Brain microvascular endothelial cell (primary cell): ENCODE data around the gene CEP131.
A peak's percentile ranks its signal among the peaks of the same experiment; 100 is the strongest.

ENCODE experiments used
- DNase-seq: peaks from one replicate; pipeline ENCODE4 v3.0.0-alpha.2; 2020
- H3K27ac ChIP-seq: fragments of 250-450 bp; sonication (Bioruptor Pico); 2 replicates; pipeline ENCODE4 v1.5.1; 2020; ENCODE audit warnings: mild to moderate bottlenecking, moderate library complexity
- H3K27me3 ChIP-seq: fragments of 250-450 bp; sonication (Bioruptor Pico); replicated peaks from 2 replicates; pipeline ENCODE4 v1.5.1; 2020; ENCODE audit warnings: mild to moderate bottlenecking
- H3K36me3 ChIP-seq: fragments of 250-450 bp; sonication (Bioruptor Pico); replicated peaks from 2 replicates; pipeline ENCODE4 v1.5.1; 2020; ENCODE audit warnings: mild to moderate bottlenecking
- H3K4me3 ChIP-seq: 2 replicates; pipeline ENCODE4 v1.5.1; 2011; ENCODE audit warnings: low read depth, mild to moderate bottlenecking, control low read depth, low read length, moderate library complexity
- in situ Hi-C: cut with HindIII; loops from 2 replicates; pipeline ENCODE4 v1.10.0; 2017; ENCODE audit warnings: low sequenced_read_pairs, low pct_ligation_motif_present
- TF ChIP-seq, protein P1 (sequence below): IDR thresholded peaks from 2 replicates; pipeline ENCODE4 v1.5.1; 2011; ENCODE audit warnings: low read depth, mild to moderate bottlenecking, moderate library complexity, low read length, control low read depth, inconsistent platforms; ENCODE audit errors: missing control alignments

The CEP131 gene

DNA sequence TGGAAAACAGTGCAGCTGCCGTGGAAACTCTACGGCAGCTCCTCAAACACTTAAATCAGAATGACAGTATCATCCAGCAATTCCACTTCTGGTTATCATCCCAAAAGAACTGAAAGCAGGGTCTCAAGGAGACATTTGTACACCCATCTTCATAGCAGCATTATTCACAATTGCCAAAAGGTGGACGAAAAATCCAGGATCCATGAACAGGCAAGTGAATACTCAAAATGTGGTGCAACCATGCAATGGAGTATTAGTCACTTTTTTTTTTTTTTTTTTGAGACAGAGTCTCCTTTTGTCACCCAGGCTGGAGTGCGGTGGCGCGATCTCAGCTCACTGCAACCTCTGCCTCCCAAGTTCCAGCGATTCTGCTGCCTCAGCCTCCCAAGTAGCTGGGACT is 46.1 kb downstream of the CEP131 start:
- Histone ChIP-seq H3K27me3 (no peaks in the 10 kb centered on the region), H3K36me3 (no peaks in the 10 kb centered on the region), H3K4me3 (no peak overlapping the region), H3K27ac (no peak overlapping the region)
- TF ChIP-seq, protein P1, sequence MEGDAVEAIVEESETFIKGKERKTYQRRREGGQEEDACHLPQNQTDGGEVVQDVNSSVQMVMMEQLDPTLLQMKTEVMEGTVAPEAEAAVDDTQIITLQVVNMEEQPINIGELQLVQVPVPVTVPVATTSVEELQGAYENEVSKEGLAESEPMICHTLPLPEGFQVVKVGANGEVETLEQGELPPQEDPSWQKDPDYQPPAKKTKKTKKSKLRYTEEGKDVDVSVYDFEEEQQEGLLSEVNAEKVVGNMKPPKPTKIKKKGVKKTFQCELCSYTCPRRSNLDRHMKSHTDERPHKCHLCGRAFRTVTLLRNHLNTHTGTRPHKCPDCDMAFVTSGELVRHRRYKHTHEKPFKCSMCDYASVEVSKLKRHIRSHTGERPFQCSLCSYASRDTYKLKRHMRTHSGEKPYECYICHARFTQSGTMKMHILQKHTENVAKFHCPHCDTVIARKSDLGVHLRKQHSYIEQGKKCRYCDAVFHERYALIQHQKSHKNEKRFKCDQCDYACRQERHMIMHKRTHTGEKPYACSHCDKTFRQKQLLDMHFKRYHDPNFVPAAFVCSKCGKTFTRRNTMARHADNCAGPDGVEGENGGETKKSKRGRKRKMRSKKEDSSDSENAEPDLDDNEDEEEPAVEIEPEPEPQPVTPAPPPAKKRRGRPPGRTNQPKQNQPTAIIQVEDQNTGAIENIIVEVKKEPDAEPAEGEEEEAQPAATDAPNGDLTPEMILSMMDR: no peak
- in situ Hi-C loops: no loop called here
- DNase-seq: no peak

DNA sequence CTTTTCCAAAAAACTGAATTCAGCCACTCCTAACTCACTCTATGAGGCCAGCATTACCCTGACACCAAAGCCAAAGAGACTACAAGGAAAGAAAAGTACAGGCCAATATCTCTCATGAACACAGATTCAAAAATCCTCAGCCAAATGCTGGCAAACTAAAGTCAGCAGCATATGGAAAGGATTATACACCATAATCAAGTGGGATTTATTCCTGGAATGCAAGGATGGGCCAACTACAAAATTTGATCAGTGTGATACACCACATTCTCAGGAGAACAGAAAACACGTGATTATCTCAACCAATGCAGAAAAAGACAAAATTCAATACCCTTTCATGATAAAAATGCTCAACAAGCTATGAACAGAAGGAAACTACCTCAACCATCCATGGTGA is 49.0 kb downstream of the CEP131 start:
- Histone ChIP-seq H3K36me3 (no peaks in the 10 kb centered on the region), H3K27me3 (no peaks in the 10 kb centered on the region), H3K27ac (no peak overlapping the region), H3K4me3 (no peak overlapping the region)
- no peak for DNase-seq
- TF ChIP-seq, protein P1: no peak
- in situ Hi-C loops: no loop called here

DNA sequence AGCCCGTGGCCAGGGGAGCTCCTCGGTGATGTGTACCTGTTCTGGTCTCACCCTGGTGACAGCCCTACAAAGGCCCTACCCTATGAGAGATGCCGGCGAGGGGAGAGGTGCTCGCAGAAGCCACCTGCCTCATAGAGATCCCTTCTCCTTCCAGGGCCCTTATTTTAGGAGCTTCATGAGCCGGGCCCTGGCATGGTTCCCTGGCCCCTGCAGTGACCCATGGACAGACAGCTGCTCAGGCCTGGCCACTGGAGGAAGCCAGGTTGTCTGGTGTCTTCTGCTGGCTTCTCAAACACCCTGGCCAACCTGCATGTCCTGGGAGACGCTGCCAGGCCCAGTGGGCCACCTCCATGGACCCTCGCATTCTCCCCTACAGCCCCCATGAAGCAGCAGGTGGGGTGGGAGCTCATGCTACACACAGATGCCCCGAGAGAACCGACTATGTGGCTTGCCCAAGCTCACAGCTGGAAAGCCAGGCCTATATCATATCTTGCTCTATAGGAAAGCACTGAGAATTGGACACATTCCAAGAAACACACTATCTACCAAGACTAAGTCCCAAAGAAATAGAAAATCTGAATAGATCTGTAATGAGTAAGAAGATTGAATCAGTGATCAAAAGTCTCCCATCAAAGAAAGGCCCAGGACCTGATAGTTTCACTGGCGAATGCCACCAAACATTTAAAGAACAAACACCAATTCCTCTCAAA is 49.6 kb downstream of the CEP131 start:
- no peak overlapping the region for H3K4me3 ChIP-seq
- DNase-seq: no peak
- no peaks in the 10 kb centered on the region for H3K36me3 ChIP-seq
- TF ChIP-seq, protein P1: no peak
- no peaks in the 10 kb centered on the region for H3K27me3 ChIP-seq
- H3K27ac ChIP-seq: no peak overlapping the region
- in situ Hi-C loops: no loop called here

DNA sequence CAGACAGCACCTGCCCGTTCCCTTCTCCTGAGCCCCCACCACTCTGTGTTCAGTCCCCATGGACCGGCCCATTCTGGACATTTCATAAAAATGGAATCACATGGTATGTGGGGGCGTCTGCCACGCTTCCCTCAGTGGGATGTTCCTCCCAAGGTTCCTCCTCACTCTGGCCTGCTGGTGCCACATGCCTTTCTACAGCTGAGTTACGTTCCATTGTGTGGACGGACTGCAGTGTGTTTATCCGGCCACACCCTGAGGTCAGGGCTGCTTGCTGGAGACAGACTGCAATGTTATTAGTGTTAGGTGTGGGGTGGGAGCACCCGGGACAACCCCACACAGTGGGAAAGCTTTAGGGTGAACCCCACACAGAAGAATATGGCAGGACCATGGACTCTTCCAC is 50.8 kb downstream of the CEP131 start:
- no peaks in the 10 kb centered on the region for H3K36me3 ChIP-seq
- DNase-seq: peak; percentile 6
- in situ Hi-C loops: no loop called here
- no peak overlapping the region for H3K27ac ChIP-seq
- H3K27me3 ChIP-seq: no peaks in the 10 kb centered on the region
- TF ChIP-seq, protein P1: no peak
- H3K4me3 ChIP-seq: no peak overlapping the region

DNA sequence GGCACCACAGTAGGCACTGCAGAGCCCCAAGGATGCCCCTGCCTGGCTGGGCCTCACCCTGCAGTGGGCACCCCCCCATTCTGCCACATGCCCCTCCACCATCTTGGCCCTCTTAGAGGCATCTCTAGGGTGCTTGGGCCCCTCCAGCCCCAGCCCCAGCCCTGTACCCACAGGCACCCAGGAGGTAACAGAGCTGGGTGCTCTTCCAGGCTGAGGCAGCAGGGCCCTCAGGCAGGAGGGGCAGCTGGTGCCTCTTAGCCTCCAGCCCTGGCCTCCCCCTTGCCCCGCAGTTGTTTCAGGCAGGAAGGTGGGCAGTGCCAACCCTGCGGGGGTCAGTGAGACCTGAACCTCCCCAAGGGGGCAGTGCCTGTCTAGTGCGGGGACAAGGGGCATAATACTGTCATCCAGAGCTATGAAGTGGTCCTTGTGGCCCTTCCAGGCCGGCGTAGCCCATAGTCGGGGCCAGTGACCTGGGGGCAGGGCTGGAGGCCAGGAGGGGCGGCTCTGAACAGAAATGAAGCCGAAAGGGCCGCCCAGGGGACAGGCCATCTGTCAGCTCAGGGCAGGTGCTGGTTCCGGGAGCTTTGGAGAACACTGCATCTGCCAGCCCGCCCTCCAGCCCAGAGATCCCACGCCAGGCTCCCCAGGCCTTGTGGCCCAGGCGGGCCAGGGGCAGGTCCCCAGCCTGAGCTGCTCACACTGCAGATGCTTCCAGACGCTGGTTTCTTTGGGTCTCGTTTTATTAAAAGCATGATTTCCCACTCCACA is 51.9 kb downstream of the CEP131 start:
- TF ChIP-seq, protein P1: no peak
- H3K36me3 ChIP-seq: no peaks in the 10 kb centered on the region
- no peak overlapping the region for H3K27ac ChIP-seq
- in situ Hi-C loops: no loop called here
- no peak for DNase-seq
- H3K27me3 ChIP-seq: no peaks in the 10 kb centered on the region
- no peak overlapping the region for H3K4me3 ChIP-seq
